ENCODE results near the gene PHLDB1. TPM values are rescaled to one million over a fixed set of nuclear protein-coding genes. Genes with fewer than 3 reads are reported as not detected.
"Not testable (repeated sequence)": the region's sequence is repeated elsewhere in the genome, so short reads cannot be mapped to it uniquely, and the experiment has no call there.

PHLDB1 gene
- total RNA-seq, 1 donor from 2014 or later, result 35.7 TPM

- H2AFZ ChIP-seq (replicated peaks), result no peak overlapping the region
- no peak overlapping the region for H3K27ac Mint-ChIP-seq
Measured at GRCh38 chr11:118596224-118597146, 10.9 kb upstream of the PHLDB1 start.

GRCh38 chr11:118597556-118597955, 9.9 kb upstream of the PHLDB1 start:
- no peak for DNase-seq (ENCODE audit: low spot score)
- no peaks in the 10 kb centered on the region for H3K27me3 Mint-ChIP-seq (ENCODE audit: insufficient read depth, low read depth)
- no peaks in the 10 kb centered on the region for H3K27me3 ChIP-seq

More at GRCh38 chr11:118596224-118597146, 10.9 kb upstream of the PHLDB1 start:
- H3K4me1 Mint-ChIP-seq, result no peaks in the 10 kb centered on the region
- Histone ChIP-seq H3K9ac (no peak overlapping the region), H3K27me3 (no peaks in the 10 kb centered on the region), H3K4me3 (no peak overlapping the region), H3K79me2 (ENCODE audit: low read depth) (no peaks in the 10 kb centered on the region), H3K4me1 (no peaks in the 10 kb centered on the region), H3K36me3 (peaks cover 22% of the 10 kb centered on the region), H4K20me1 (ENCODE audit: low read depth) (peaks cover 12% of the 10 kb centered on the region), H3F3A (ENCODE audit: low read depth) (no peaks in the 10 kb centered on the region), H3K27ac (no peak overlapping the region), H3K4me2 (no peak overlapping the region), H3K9me3 (ENCODE audit: low read depth) (no peaks in the 10 kb centered on the region)
- H3K4me3 Mint-ChIP-seq, result no peak overlapping the region
- H3K9me3 Mint-ChIP-seq, result no peaks in the 10 kb centered on the region
- peaks cover 32% of the 10 kb centered on the region for H3K36me3 Mint-ChIP-seq
- TF ChIP-seq EZH2 (IDR thresholded peaks at IDR 0.05), result no peak
- no peak for TF ChIP-seq EZH2phosphoT487 (IDR thresholded peaks at IDR 0.05)
- TF ChIP-seq CTCF (IDR thresholded peaks at IDR 0.05), result no peak
- DNase-seq (ENCODE audit: low spot score), result no peak
- H3K27me3 Mint-ChIP-seq (ENCODE audit: insufficient read depth, low read depth), result no peaks in the 10 kb centered on the region

GRCh38 chr11:118602331-118602730, 5.1 kb upstream of the PHLDB1 start:
- H3K4me1 Mint-ChIP-seq, result peaks cover 31% of the 10 kb centered on the region
- TF ChIP-seq CTCF (IDR thresholded peaks at IDR 0.05) (no peak), EZH2 (IDR thresholded peaks at IDR 0.05) (no peak), EZH2phosphoT487 (IDR thresholded peaks at IDR 0.05) (no peak)
- H3K27ac Mint-ChIP-seq, result no peak overlapping the region
- Histone ChIP-seq H3K4me2 (no peak overlapping the region), H4K20me1 (ENCODE audit: low read depth) (peaks cover 9% of the 10 kb centered on the region), H3K4me3 (no peak overlapping the region), H3K27ac (no peak overlapping the region), H3K9ac (no peak overlapping the region), H3K4me1 (peaks cover 24% of the 10 kb centered on the region), H3K9me3 (ENCODE audit: low read depth) (no peaks in the 10 kb centered on the region), H3F3A (ENCODE audit: low read depth) (peaks cover 32% of the 10 kb centered on the region), H2AFZ (replicated peaks) (no peak overlapping the region), H3K27me3 (peaks cover 26% of the 10 kb centered on the region), H3K79me2 (ENCODE audit: low read depth) (no peaks in the 10 kb centered on the region), H3K36me3 (peaks cover 9% of the 10 kb centered on the region)
- H3K4me3 Mint-ChIP-seq, result no peak overlapping the region
- H3K27me3 Mint-ChIP-seq (ENCODE audit: insufficient read depth, low read depth), result peaks cover 3% of the 10 kb centered on the region
- DNase-seq (ENCODE audit: low spot score), result no peak
- H3K9me3 Mint-ChIP-seq, result no peaks in the 10 kb centered on the region
- peaks cover 20% of the 10 kb centered on the region for H3K36me3 Mint-ChIP-seq

More at GRCh38 chr11:118597556-118597955, 9.9 kb upstream of the PHLDB1 start:
- Histone ChIP-seq H3K9ac (no peak overlapping the region), H3K4me1 (no peaks in the 10 kb centered on the region), H3F3A (ENCODE audit: low read depth) (peaks cover under 1% of the 10 kb centered on the region), H3K27ac (no peak overlapping the region), H3K9me3 (ENCODE audit: low read depth) (no peaks in the 10 kb centered on the region), H2AFZ (replicated peaks) (no peak overlapping the region), H3K79me2 (ENCODE audit: low read depth) (no peaks in the 10 kb centered on the region), H4K20me1 (ENCODE audit: low read depth) (peaks cover 12% of the 10 kb centered on the region), H3K4me2 (no peak overlapping the region), H3K36me3 (peaks cover 22% of the 10 kb centered on the region), H3K4me3 (no peak overlapping the region)
- no peak overlapping the region for H3K4me3 Mint-ChIP-seq
- peaks cover 32% of the 10 kb centered on the region for H3K36me3 Mint-ChIP-seq
- TF ChIP-seq CTCF (IDR thresholded peaks at IDR 0.05) (no peak), EZH2phosphoT487 (IDR thresholded peaks at IDR 0.05) (no peak), EZH2 (IDR thresholded peaks at IDR 0.05) (no peak)
- H3K9me3 Mint-ChIP-seq, result no peaks in the 10 kb centered on the region
- H3K4me1 Mint-ChIP-seq, result no peaks in the 10 kb centered on the region
- H3K27ac Mint-ChIP-seq, result no peak overlapping the region

GRCh38 chr11:118603709-118604108, 3.7 kb upstream of the PHLDB1 start:
- H3K4me3 ChIP-seq; H3K27ac Mint-ChIP-seq; H3K9me3 ChIP-seq (ENCODE audit: low read depth); DNase-seq (ENCODE audit: low spot score); H3K4me2 ChIP-seq; H3K9ac ChIP-seq; H3K27ac ChIP-seq; H3K4me3 Mint-ChIP-seq; H3K27me3 Mint-ChIP-seq (ENCODE audit: insufficient read depth, low read depth); H3K9me3 Mint-ChIP-seq; H4K20me1 ChIP-seq (ENCODE audit: low read depth); H2AFZ ChIP-seq (replicated peaks); H3K36me3 ChIP-seq; H3K79me2 ChIP-seq (ENCODE audit: low read depth): not testable (repeated sequence)
- peaks cover 16% of the 10 kb centered on the region for H3K36me3 Mint-ChIP-seq
- peaks cover 34% of the 10 kb centered on the region for H3K4me1 Mint-ChIP-seq
- Histone ChIP-seq H3K27me3 (peaks cover 39% of the 10 kb centered on the region), H3F3A (ENCODE audit: low read depth) (peaks cover 32% of the 10 kb centered on the region), H3K4me1 (peaks cover 24% of the 10 kb centered on the region)

Measured in neural progenitor cell (in vitro differentiated cells).